ENCODE data around the gene NPAS3.

DNA sequence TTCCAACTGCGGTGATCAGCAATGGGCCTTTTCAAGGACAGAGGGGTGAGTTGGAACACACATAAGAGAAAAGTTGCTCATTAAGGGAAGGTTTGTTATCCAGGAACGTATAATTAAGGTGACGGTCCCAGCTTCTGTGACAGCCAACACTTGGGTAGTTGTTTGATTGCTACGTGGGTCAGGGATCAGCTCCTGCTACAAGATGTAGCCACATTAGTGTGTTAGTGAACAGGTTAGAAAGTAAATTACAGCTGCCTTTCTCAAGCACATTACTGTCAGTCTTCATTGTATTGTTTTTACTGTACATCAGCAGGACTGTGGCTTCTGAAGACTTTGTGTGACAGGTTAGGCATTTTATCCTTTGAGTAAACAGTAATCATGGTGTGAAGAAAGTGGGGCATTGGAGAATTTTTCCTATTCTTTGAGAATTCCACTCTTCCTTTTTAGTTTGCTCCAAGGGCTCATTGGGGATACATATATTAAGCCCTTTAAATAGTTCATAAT lies 781.7 kb downstream of the NPAS3 start:
- TF ChIP-seq EZH2 (IDR thresholded peaks at IDR 0.05), result no peak
- TF ChIP-seq, protein P1, sequence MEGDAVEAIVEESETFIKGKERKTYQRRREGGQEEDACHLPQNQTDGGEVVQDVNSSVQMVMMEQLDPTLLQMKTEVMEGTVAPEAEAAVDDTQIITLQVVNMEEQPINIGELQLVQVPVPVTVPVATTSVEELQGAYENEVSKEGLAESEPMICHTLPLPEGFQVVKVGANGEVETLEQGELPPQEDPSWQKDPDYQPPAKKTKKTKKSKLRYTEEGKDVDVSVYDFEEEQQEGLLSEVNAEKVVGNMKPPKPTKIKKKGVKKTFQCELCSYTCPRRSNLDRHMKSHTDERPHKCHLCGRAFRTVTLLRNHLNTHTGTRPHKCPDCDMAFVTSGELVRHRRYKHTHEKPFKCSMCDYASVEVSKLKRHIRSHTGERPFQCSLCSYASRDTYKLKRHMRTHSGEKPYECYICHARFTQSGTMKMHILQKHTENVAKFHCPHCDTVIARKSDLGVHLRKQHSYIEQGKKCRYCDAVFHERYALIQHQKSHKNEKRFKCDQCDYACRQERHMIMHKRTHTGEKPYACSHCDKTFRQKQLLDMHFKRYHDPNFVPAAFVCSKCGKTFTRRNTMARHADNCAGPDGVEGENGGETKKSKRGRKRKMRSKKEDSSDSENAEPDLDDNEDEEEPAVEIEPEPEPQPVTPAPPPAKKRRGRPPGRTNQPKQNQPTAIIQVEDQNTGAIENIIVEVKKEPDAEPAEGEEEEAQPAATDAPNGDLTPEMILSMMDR (IDR thresholded peaks at IDR 0.05 in 2 of 3, conservative IDR thresholded peaks at IDR 0.05 in 1 of 3; ENCODE audit: borderline replicate concordance in 1 of 3, insufficient read depth in 1 of 3, low read depth in 2 of 3, low read length in 2 of 3), result no peak
